HG02610 (cell line): ENCODE results near the gene CNIH2.
"Not testable (repeated sequence)": the region's sequence is repeated elsewhere in the genome, so short reads cannot be mapped to it uniquely, and the experiment has no call there.

Experiments
- ATAC-seq: cut with Tn5 transposase; IDR thresholded peaks from one replicate; pipeline ENCODE4 v1.9.1; 2021; ENCODE audit warnings: mild to moderate bottlenecking, moderate library complexity; ENCODE audit not compliant: unreplicated experiment

CNIH2 gene

GRCh38 chr11:66277471-66278362 is at the start of gene CNIH2:
Gene CNIH2 (plus strand): TSS chr11:66278175. CDS start chr11:66278457, 282 bp downstream.
- ATAC-seq: no peak

DNA sequence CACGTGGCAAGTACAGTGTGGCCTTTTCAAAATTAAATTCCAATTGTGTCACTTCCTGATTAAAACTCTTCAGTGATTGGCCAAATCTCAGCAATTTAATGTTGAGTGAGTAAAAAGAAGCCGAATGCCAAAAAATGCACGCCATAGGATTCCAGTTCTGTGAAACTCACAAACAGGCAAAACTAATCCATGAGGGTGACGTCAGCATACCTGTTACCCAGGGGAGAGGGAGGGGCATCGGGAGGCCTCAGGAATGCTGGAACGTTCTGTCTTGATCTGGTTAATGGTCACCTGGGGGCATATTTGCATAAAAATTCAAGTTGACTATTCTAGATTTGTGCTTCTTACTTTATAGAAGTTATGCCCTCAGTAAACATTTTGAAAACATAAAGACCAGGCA is 49.5 kb upstream of the CNIH2 start:
- ATAC-seq: no peak

DNA sequence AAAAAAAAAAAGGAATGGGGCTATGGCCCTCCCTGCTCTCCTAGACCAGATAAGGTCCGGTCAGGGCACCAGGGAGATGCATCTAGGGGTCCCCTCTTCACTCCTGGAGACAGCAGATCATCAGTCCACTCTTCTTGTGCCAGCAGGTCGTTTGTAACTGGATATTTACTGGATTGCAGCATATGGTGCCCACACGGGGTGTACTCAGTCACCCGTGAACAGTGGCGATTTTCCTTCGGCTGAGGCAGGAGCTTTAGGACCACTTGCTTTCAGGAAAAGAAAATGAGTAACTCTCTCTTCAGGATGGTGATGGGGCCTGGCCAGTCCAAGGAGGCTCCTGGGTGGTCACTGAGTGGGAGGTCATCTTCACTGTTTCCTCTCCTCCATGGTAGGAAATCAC is 47.8 kb upstream of the CNIH2 start:
- no peak for ATAC-seq

DNA sequence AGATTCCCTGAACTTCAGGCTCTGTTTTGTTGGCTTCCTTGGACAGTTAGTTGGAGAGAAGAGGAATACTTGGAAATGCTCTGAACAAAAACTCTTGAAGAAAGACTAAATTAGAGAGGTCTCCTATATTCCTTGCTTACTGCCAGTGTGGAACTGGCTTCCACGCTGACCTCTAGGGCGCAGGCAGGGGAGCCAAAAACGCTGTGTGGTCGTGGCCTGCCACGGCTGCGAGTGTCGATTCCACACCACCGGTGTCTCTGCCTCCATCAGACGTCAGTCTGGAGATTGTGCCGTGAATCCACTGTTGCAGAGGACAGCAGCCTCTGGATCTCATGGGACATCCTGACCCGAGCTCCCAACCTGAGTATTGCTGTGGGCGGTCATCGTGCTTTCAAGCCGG is 47.0 kb upstream of the CNIH2 start:
- ATAC-seq: no peak

GRCh38 chr11:66231561-66231960 is 46.4 kb upstream of the CNIH2 start:
- ATAC-seq: no peak

GRCh38 chr11:66232769-66233168 is 45.2 kb upstream of the CNIH2 start:
- ATAC-seq: no peak

DNA sequence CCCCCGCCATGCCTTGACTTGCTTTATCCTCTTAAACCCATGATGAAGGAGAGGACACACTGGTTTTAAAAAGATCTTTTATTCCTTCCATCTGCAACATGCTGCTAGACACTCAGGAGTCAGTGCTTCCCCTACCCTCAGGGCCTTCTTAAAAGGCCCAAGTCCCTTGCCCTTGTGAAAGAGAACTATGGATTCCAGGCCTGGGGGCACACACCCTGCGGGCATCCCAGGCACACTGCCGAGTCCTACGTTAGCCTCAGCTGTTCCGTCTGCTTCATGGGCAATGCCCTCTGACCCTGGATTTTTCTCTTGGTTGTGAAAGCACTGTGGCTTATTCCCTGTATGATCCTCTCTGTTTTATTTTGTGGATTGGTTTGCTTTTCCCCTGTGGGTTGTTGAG is 44.7 kb upstream of the CNIH2 start:
- no peak for ATAC-seq

DNA sequence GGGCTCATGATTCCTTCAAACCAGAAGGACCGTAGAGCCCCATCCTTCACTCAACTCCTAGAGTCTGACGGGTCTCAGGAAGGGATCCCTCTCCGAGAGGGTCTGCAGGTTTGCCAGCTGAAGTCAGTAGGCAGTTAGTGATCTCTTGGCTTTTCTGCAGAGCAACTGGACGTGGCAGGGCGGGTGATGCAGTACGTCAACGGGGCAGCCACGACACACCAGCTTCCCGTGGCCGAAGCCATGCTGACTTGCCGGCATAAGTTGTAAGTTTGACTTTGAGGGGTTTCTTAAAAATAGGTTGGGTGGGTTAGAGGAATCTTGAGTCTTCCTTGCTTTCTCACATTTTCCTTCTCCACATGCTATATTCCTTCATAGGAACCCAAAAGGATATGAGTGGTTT is 42.8 kb upstream of the CNIH2 start:
- ATAC-seq: no peak

GRCh38 chr11:66237867-66238266 is 40.1 kb upstream of the CNIH2 start:
- no peak for ATAC-seq

DNA sequence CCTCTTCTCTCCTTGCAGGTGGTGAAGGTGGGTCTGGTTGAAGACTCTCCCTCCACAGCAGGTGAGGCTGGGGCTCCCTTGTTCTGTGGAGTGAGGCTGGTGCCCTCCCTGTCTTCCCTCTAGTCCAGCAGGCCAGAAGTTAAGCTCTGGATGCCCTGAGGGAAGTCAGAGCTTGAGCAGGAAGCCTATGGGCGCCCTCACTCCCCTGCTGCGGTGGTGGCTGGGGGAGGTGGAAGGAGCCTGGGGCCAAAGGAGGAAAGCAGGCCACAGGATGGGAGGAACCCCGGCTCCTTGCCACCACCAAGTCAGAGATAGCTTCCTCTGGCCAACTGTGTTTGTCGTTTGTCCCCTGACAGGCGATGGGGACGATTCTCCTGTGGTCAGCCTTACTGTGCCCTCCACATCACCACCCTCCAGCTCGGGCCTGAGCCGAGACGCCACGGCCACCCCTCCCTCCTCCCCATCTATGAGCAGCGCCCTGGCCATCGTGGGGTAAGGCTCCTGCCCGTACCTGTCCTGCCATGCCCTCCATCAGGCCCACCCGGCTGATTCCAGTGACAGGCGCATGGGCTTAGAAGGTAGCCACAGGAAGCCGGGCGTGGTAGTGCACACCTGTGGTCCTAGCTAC is 39.1 kb upstream of the CNIH2 start:
- ATAC-seq: no peak

DNA sequence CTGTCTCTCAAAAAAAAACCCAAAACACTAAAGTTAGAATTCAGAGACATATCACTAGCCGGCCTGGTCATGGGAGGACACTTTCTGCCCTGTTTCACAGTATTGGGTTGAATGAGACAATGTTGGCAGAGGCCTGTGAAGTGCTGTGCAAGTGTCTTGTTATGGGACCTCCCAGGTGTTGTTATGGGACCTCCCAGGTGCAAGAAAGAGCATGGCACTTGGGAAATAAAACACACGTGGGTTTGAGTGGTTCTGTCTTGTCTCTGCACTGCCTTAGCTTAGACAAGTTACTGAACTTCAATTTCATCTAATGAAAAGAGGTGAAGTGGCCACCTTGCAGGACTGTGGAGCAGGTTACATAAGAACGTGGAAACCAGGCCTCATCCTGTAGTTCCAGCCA is 38.5 kb upstream of the CNIH2 start:
- no peak for ATAC-seq

GRCh38 chr11:66239998-66240780 is 37.8 kb upstream of the CNIH2 start:
- no peak for ATAC-seq

DNA sequence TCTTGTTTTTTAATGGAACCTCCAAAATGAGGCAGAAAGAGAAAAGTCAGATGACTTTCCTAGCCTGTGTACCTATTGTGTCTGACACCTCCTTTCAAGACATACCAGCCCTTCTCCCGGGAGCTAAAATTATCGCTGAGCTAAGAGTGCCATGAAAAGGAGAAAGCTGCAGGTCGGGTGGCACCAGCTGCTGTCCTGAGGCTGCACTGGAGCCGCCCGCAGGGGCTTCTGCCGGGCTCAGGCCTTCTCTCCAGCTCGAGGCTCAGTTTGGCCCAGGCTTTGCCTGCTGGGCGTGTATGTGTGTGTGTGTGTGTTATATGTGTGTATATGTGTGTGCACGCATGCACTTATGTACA is 37.2 kb upstream of the CNIH2 start:
- no peak for ATAC-seq

- no peak for ATAC-seq
Observed at GRCh38 chr11:66242095-66242765, 35.7 kb upstream of the CNIH2 start.

GRCh38 chr11:66243782-66244535 is 34.0 kb upstream of the CNIH2 start:
- ATAC-seq: no peak

DNA sequence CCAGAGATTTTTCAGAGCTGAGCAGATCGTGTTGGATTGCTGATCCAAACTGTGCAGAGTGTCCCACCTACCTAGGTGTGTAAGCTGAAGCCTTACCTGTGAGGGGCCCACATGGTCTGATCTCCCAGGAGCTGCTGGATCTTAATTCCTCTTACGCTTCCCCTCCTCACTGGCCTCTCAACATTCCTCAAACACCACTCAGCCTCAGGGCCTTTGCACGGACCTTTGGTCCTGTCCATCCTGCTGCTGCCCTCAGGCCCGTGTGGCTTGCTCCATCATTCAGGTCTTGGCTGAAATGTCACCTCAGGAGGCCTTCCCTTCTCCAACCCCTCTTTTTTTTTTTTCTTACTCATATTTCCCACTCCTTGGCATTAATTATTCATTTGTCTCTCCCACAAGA is 30.7 kb upstream of the CNIH2 start:
- no peak for ATAC-seq

GRCh38 chr11:66247801-66248200 is 30.2 kb upstream of the CNIH2 start:
- ATAC-seq: no peak

DNA sequence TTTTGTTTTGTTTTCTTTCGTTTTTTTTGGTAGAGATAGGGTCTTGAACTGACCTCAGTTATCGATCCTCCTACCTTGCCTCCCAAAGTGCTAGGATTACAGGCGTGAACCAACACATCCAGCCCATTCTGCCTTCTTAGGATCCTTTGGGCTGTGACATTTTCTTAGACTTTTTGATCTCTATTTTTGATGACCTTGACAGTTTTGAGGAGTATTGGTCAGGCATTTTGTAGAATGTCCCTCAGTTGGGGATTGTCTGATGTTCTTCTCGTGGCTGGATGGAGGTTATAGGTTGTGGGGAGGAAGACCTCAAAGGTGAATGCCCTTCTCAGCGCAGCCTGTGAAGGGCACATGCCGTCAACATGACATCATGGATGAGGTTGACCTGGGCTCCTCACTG is 29.1 kb upstream of the CNIH2 start:
- ATAC-seq: no peak

DNA sequence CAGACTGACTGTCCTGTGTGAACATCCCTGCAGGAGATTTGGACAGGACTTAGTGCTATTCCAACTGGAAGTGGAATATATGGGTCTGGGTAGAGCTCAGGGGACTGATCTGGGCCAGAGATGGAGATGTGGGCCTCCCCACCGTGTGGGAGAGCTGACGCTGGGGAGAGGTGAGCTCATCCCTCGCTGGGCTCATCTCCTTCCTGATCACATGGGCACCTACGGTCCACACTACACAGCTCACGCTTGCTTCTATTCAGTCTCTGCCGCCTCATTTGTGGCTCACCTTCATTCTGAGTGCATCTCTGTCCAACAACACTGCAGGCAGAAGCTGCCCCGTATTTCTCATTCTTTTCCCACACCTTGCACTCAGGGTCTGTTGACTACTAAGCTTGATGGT is 26.2 kb upstream of the CNIH2 start:
- no peak for ATAC-seq

- ATAC-seq: not testable (repeated sequence)
Observed at GRCh38 chr11:66253081-66253480, 24.9 kb upstream of the CNIH2 start.
